Suprapubic skin (tissue), 3 donors: ENCODE results near the gene SUSD4.

Experiments
- CTCF ChIP-seq, 2 donors: fragments of 200-600 bp in 1 of 2; fragments of 450-650 bp in 1 of 2; sonication (generic) in 1 of 2; IDR thresholded peaks; one replicate each; pipeline ENCODE4 v1.5.1; 2016 to 2019; ENCODE audit warnings: antibody characterized with exemption in 2 of 2, mild to moderate bottlenecking in 1 of 2, moderate library complexity in 1 of 2
- POLR2A ChIP-seq, 2 donors: fragments of 450-650 bp; IDR thresholded peaks; one replicate each; pipeline ENCODE4 v1.6.1; 2017; ENCODE audit warnings: antibody characterized with exemption in 2 of 2, mild to moderate bottlenecking in 2 of 2, moderate library complexity in 2 of 2

DNA sequence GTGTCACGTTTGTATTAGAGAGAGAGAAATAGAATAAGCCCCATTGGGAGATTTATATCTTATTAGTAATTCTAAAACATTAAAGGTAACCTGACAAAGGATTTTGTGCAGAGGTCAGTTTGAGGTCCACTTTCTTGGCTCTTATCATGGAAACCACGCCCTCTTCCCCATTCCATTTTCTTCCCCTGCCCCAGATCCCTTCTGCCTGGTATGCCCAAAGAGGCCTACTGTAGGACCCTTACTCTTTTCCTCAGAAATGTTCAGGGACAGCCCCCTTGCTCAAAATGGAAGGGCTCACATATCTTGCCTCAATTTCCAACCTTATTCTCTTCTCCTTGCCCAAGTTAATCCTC lies 38.8 kb upstream of the SUSD4 start:
- TF ChIP-seq CTCF (IDR thresholded peaks at IDR 0.05) = no peak
- no peak for TF ChIP-seq POLR2A (IDR thresholded peaks at IDR 0.05)
